H1 (cell line): ENCODE results near the gene THBS4. TPM values are rescaled to one million over a fixed set of nuclear protein-coding genes. Genes with fewer than 3 reads are reported as not detected.

ENCODE experiments used
- CTCF ChIA-PET: fragments of 300-600 bp; sonication (Branson Sonifier 250); formaldehyde crosslinking; loops from one replicate; lab custom pipeline; 2021; ENCODE audit not compliant: partially characterized antibody; lab: Charles Lee
- POLR2A ChIA-PET: fragments of 300-600 bp; sonication (Branson Sonifier 250); formaldehyde crosslinking; loops from one replicate; lab custom pipeline; 2021; ENCODE audit warnings: inconsistent platforms; ENCODE audit not compliant: partially characterized antibody; lab: Charles Lee
- DNase-seq, 2 experiments: peaks; one replicate each; pipeline versions ENCODE4 v3.0.0 to v3.0.0-alpha.2; 2010 to 2022; ENCODE audit warnings: low spot score in 2 of 2, low read depth in 1 of 2, mixed read lengths in 1 of 2
- FAIRE-seq: peaks from 2 replicates; lab custom pipeline; 2011; peaks lifted over from hg19 to GRCh38; lab: Jason Lieb, UNC
- H2AFZ ChIP-seq: 2 replicates; pipeline ENCODE4 v1.8.1; 2012; ENCODE audit warnings: low read length, inconsistent platforms
- H2AK5ac ChIP-seq: 2 replicates; pipeline ENCODE4 v1.6.1; 2013; ENCODE audit warnings: low read depth, low read length
- H2BK120ac ChIP-seq: replicated peaks from 2 replicates; pipeline ENCODE3; 2013; ENCODE audit warnings: low read depth, low read length, inconsistent platforms
- H2BK12ac ChIP-seq: 2 replicates; pipeline ENCODE4 v1.6.1; 2013; ENCODE audit warnings: low read depth, low read length
- H2BK15ac ChIP-seq: 2 replicates; pipeline ENCODE4 v1.6.1; 2013; ENCODE audit warnings: low read length
- H2BK20ac ChIP-seq: 2 replicates; pipeline ENCODE4 v1.6.1; 2013; ENCODE audit warnings: low read length
- H2BK5ac ChIP-seq: 2 replicates; pipeline ENCODE4 v1.6.1; 2013; ENCODE audit warnings: low read depth, low read length
- H3K14ac ChIP-seq: 2 replicates; pipeline ENCODE4 v1.6.1; 2013; ENCODE audit warnings: inconsistent platforms; ENCODE audit not compliant: insufficient read length
- H3K18ac ChIP-seq: 2 replicates; pipeline ENCODE4 v1.6.1; 2013; ENCODE audit warnings: low read length; ENCODE audit errors: extremely low read depth
- H3K23ac ChIP-seq: 2 replicates; pipeline ENCODE4 v1.6.1; 2013; ENCODE audit warnings: inconsistent platforms; ENCODE audit not compliant: insufficient read length
- H3K23me2 ChIP-seq: 2 replicates; pipeline ENCODE4 v1.6.1; 2013; ENCODE audit warnings: low read depth, low read length
- H3K27ac ChIP-seq: 2 replicates; pipeline ENCODE4 v1.6.1; 2011; ENCODE audit warnings: low read depth, low read length, inconsistent platforms
- H3K27me3 ChIP-seq, 4 experiments: replicated peaks in 1 of 4; 1 replicate in 1 of 4; 2 replicates in 3 of 4; pipeline versions ENCODE4 v1.6.1 to v1.8.1; 2011 to 2013; ENCODE audit warnings: low read length in 3 of 4, mild to moderate bottlenecking in 3 of 4, inconsistent platforms in 2 of 4, mixed read lengths in 2 of 4, moderate library complexity in 1 of 4; ENCODE audit not compliant: control insufficient read depth in 3 of 4, insufficient read depth in 3 of 4; ENCODE audit errors: extremely low read depth in 1 of 4
- H3K36me3 ChIP-seq, 4 experiments: 2 replicates each; pipeline versions ENCODE4 v1.6.1 to v1.8.1; 2011 to 2013; ENCODE audit warnings: mild to moderate bottlenecking in 4 of 4, low read length in 3 of 4, moderate library complexity in 2 of 4, control low read depth in 1 of 4, inconsistent platforms in 1 of 4; ENCODE audit not compliant: insufficient read depth in 4 of 4, control insufficient read depth in 2 of 4
- H3K4ac ChIP-seq: replicated peaks from 2 replicates; pipeline ENCODE3; 2013; ENCODE audit warnings: low read length, low read depth, mixed read lengths, inconsistent platforms; ENCODE audit not compliant: insufficient read length
- H3K4me1 ChIP-seq, 4 experiments: replicated peaks in 1 of 4; 1 replicate in 1 of 4; 2 replicates in 3 of 4; pipeline versions ENCODE4 v1.6.1 to v1.8.1; 2011 to 2013; ENCODE audit warnings: low read length in 3 of 4, inconsistent platforms in 2 of 4, mixed read lengths in 1 of 4; ENCODE audit not compliant: insufficient read depth in 4 of 4, control insufficient read depth in 3 of 4
- H3K4me2 ChIP-seq, 2 experiments: 2 replicates each; pipeline versions ENCODE4 v1.6.1 to v1.8.1; 2011 to 2013; ENCODE audit warnings: low read depth in 2 of 2, low read length in 2 of 2, control low read depth in 1 of 2, inconsistent platforms in 1 of 2, mild to moderate bottlenecking in 1 of 2; ENCODE audit not compliant: insufficient read depth in 1 of 2
- H3K4me3 ChIP-seq, 4 experiments: fragments of 200-600, 300-600 bp in 1 of 4; sonication (generic), shearing (Covaris generic), sonication (Bioruptor Twin) in 1 of 4; 2 replicates each; pipeline versions ENCODE4 v1.5.1 to v1.8.1; 2011 to 2016; ENCODE audit warnings: low read length in 4 of 4, low read depth in 3 of 4, control low read depth in 2 of 4, inconsistent platforms in 2 of 4, mild to moderate bottlenecking in 2 of 4, mixed read lengths in 1 of 4, moderate library complexity in 1 of 4; ENCODE audit not compliant: insufficient read depth in 2 of 4; ENCODE audit errors: extremely low read depth in 1 of 4
- H3K56ac ChIP-seq: replicated peaks from 2 replicates; pipeline ENCODE3; 2013; ENCODE audit warnings: low read depth, mild to moderate bottlenecking, mixed read lengths, low read length, inconsistent platforms; ENCODE audit not compliant: insufficient read length
- H3K79me1 ChIP-seq: 2 replicates; pipeline ENCODE4 v1.6.1; 2013; ENCODE audit warnings: low read depth, low read length, control low read depth
- H3K79me2 ChIP-seq, 2 experiments: 2 replicates each; pipeline versions ENCODE4 v1.6.1 to v1.8.1; 2012 to 2013; ENCODE audit warnings: low read length in 2 of 2, mild to moderate bottlenecking in 2 of 2, inconsistent platforms in 1 of 2; ENCODE audit not compliant: insufficient read depth in 2 of 2, control insufficient read depth in 1 of 2
- H3K9ac ChIP-seq, 4 experiments: replicated peaks in 1 of 4; 1 replicate in 1 of 4; 2 replicates in 3 of 4; pipeline versions ENCODE4 v1.6.1 to v1.8.1; 2011 to 2013; ENCODE audit warnings: low read depth in 3 of 4, low read length in 3 of 4, control low read depth in 2 of 4, mild to moderate bottlenecking in 2 of 4, moderate library complexity in 2 of 4, inconsistent platforms in 1 of 4; ENCODE audit errors: extremely low read depth in 1 of 4
- H3K9me3 ChIP-seq, 2 experiments: 2 replicates each; pipeline versions ENCODE4 v1.6.1 to v1.8.1; 2012 to 2013; ENCODE audit warnings: mild to moderate bottlenecking in 2 of 2, moderate library complexity in 2 of 2, control low read depth in 1 of 2, inconsistent platforms in 1 of 2, low read depth in 1 of 2, low read length in 1 of 2, mixed read lengths in 1 of 2; ENCODE audit not compliant: insufficient read depth in 2 of 2
- H4K20me1 ChIP-seq, 2 experiments: replicated peaks in 1 of 2; 2 replicates each; pipeline versions ENCODE3 to v1.8.1; 2011 to 2013; ENCODE audit warnings: inconsistent platforms in 2 of 2, low read length in 2 of 2, mild to moderate bottlenecking in 1 of 2; ENCODE audit not compliant: insufficient read depth in 2 of 2, control insufficient read depth in 1 of 2
- H4K5ac ChIP-seq: 2 replicates; pipeline ENCODE4 v1.6.1; 2013; ENCODE audit warnings: low read length, low read depth, mixed read lengths, inconsistent platforms; ENCODE audit not compliant: insufficient read length
- H4K8ac ChIP-seq: 2 replicates; pipeline ENCODE4 v1.8.0; 2013; ENCODE audit warnings: mild to moderate bottlenecking, moderate library complexity, low read length, inconsistent platforms; ENCODE audit not compliant: insufficient read depth; ENCODE audit errors: extremely low read depth
- H4K91ac ChIP-seq: replicated peaks from 2 replicates; pipeline ENCODE3; 2013; ENCODE audit warnings: low read length, mixed read lengths, inconsistent platforms; ENCODE audit not compliant: insufficient read length
- CBX8 ChIP-seq: fragments of 300-800, 300-1000 bp; sonication (generic); IDR thresholded peaks from 2 replicates; pipeline ENCODE4 v1.7.1; 2016; ENCODE audit warnings: low read depth, low read length, borderline replicate concordance
- CREB1 ChIP-seq: IDR thresholded peaks from 2 replicates; pipeline ENCODE4 v1.6.1; 2012; ENCODE audit warnings: inconsistent platforms
- GTF2F1 ChIP-seq: IDR thresholded peaks from 2 replicates; pipeline ENCODE4 v1.6.1; 2012; ENCODE audit warnings: low read depth, low read length, improper control_type of control experiment, borderline replicate concordance
- POLR2AphosphoS5 ChIP-seq: IDR thresholded peaks from 2 replicates; pipeline ENCODE4 v1.6.1; 2011; ENCODE audit warnings: low read depth, low read length
- SIRT6 ChIP-seq: IDR thresholded peaks from one replicate; pipeline ENCODE4 v1.7.1; 2012; ENCODE audit warnings: low read length, inconsistent platforms
- SIX5 ChIP-seq: IDR thresholded peaks from 2 replicates; pipeline ENCODE4 v1.6.1; 2011; ENCODE audit warnings: mild to moderate bottlenecking, low read depth, low read length
- SP1 ChIP-seq: IDR thresholded peaks from 2 replicates; pipeline ENCODE4 v1.6.1; 2011; ENCODE audit warnings: low read depth, low read length
- SP4 ChIP-seq: IDR thresholded peaks from 2 replicates; pipeline ENCODE4 v1.6.1; 2012; ENCODE audit warnings: low read length, inconsistent platforms
- SRF ChIP-seq: IDR thresholded peaks from 2 replicates; pipeline ENCODE4 v1.6.1; 2011; ENCODE audit warnings: mild to moderate bottlenecking, low read depth, low read length, moderate library complexity
- TAF1 ChIP-seq: IDR thresholded peaks from 2 replicates; pipeline ENCODE4 v1.6.1; 2011; ENCODE audit warnings: mild to moderate bottlenecking, low read depth, low read length
- TAF7 ChIP-seq: optimal IDR thresholded peaks from 2 replicates; pipeline ENCODE3; 2011; ENCODE audit warnings: low read depth, mild to moderate bottlenecking, inconsistent platforms, low read length, moderate library complexity, borderline replicate concordance
- TEAD4 ChIP-seq: IDR thresholded peaks from 2 replicates; pipeline ENCODE4 v1.6.1; 2012; ENCODE audit warnings: low read depth, low read length, inconsistent platforms, mixed read lengths
- WGBS, 2 experiments: shearing (Covaris generic) in 1 of 2; methylation state at CpG; one replicate each; pipeline versions ENCODE4 v1.1.6 to v1.1.7; 2013 to 2015; ENCODE audit warnings: low lambda C conversion rate in 2 of 2, mixed read lengths in 2 of 2, inconsistent platforms in 1 of 2, low coverage in 1 of 2, missing lambda C conversion rate in 1 of 2; ENCODE audit not compliant: insufficient replicate concordance in 2 of 2, insufficient coverage in 1 of 2, insufficient read length in 1 of 2; ENCODE audit errors: extremely low coverage in 1 of 2, missing lambda C conversion rate in 1 of 2; 5-methylcytosine and 5-hydroxymethylcytosine counted together
- polyA plus RNA-seq, 7 experiments: library from polyadenylated mRNA; depleted of rRNA in 3 of 7; stranded (reverse) in 5 of 7; unstranded in 2 of 7; fragments of >200 nt in 5 of 7; fragments of 200-250 nt in 2 of 7; gene quantifications; 1 replicate in 5 of 7; 2 replicates in 1 of 7; 4 replicates in 1 of 7; pipeline versions ENCODE4 v1.2.1 to v1.2.3, GENCODE V29; 2011 to 2013; ENCODE audit warnings: missing spikeins in 2 of 7, mixed read lengths in 2 of 7
- total RNA-seq: library from RNA; stranded (reverse); fragmentation: NEBNext Ultra II Directional; extraction: Animal tissue kit (Norgen Biotek cat#: 25700); gene quantifications from 2 replicates; pipeline ENCODE4 v1.2.1, GENCODE V29; 2021
- TF ChIP-seq, protein P1 (sequence below), 3 experiments: IDR thresholded peaks; 1 replicate in 2 of 3; 2 replicates in 1 of 3; pipeline versions ENCODE4 v1.5.1 to v1.6.1; 2011; ENCODE audit warnings: low read length in 3 of 3, mild to moderate bottlenecking in 3 of 3, inconsistent platforms in 2 of 3, low read depth in 1 of 3, moderate library complexity in 1 of 3; ENCODE audit not compliant: insufficient read depth in 1 of 3; ENCODE audit errors: control extremely low read depth in 1 of 3

THBS4 gene
- total and polyA plus RNA-seq, 2 of the 8 experiments (the other 6 are each of a cell fraction or from before 2014, with no cell fraction given) = 12.8 to 25.4 TPM

DNA sequence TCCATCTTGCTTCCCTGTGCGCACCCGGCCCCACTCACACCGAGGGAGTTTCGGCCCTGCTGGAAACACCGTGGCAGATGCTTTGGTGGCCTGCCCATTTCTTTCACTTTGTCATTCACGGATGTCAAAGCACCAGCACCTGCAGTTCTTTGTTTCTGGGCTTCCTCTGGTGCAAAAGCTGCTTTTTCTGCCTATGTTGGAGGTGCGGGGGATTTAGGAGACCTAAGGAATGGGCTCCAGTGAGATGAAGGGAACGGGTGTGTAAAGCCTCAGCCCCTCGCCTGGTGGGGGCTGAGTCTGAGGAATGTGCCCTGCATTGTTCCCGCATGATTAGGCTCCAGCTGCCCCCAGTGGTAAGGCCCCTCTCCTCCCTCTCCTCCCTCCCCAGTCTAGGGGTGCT, 62.3 kb downstream of the THBS4 start:
- FAIRE-seq (peak; percentile 45), DNase-seq (no peak)
- H3K23me2 ChIP-seq = no peaks in the 10 kb centered on the region
- peak overlapping the region in 1 of 2 experiments; percentile 0; a peak in 2 of 4 replicates for H3K4me2 ChIP-seq
- no peak overlapping the region for H3K9ac ChIP-seq
- no peak overlapping the region for H3K14ac ChIP-seq
- H3K79me1 ChIP-seq = no peaks in the 10 kb centered on the region
- H3K4ac ChIP-seq = no peak overlapping the region
- POLR2A ChIA-PET = interaction anchor here (0.9 to 4.0 kb wide), 9 partner anchors 9 to 188 kb away, joined by 3 to 28 read pairs (median 5); partner anchors contain the start of gene SERINC5
- H3K56ac ChIP-seq = no peak overlapping the region
- no peaks in the 10 kb centered on the region for H3K79me2 ChIP-seq
- H3K4me3 ChIP-seq = no peak overlapping the region
- peak overlapping the region; percentile 75 for H4K91ac ChIP-seq
- H3K23ac ChIP-seq = no peak overlapping the region
- CTCF ChIA-PET = interaction anchor here (0.8 to 2.3 kb wide), 12 partner anchors 12 to 211 kb away, joined by 3 to 13 read pairs (median 5); no protein-coding TSS in a partner anchor
- no peaks in the 10 kb centered on the region for H3K36me3 ChIP-seq
- WGBS, 2 experiments = 67% methylated on average over 10 of the region's 10 CpGs; no CpG with 5 or more reads in 1 of the 2 experiments
- H2AK5ac ChIP-seq = no peak overlapping the region
- no peak overlapping the region for H4K8ac ChIP-seq
- H3K27ac ChIP-seq = peak overlapping the region; percentile 12; the same call in 1 of the 2 replicates
- peak overlapping the region; percentile 99 for H2BK12ac ChIP-seq
- H2BK5ac ChIP-seq = peak overlapping the region; percentile 82; the same call in 1 of the 2 replicates
- peak overlapping the region; percentile 73 for H2BK20ac ChIP-seq
- no peak overlapping the region for H2BK15ac ChIP-seq
- H3K27me3 ChIP-seq = no peaks in the 10 kb centered on the region
- no peaks in the 10 kb centered on the region for H3K9me3 ChIP-seq
- H3K4me1 ChIP-seq = peaks cover 5 to 12% (median 8%) of the 10 kb centered on the region in 4 experiments
- H4K5ac ChIP-seq = peak overlapping the region; percentile 16
- peak overlapping the region; percentile 56 for H3K18ac ChIP-seq
- peak overlapping the region; percentile 2; the same call in 1 of the 2 replicates for H2AFZ ChIP-seq
- no peaks in the 10 kb centered on the region for H4K20me1 ChIP-seq
- peak overlapping the region; percentile 68 for H2BK120ac ChIP-seq
- TF ChIP-seq, protein P1, sequence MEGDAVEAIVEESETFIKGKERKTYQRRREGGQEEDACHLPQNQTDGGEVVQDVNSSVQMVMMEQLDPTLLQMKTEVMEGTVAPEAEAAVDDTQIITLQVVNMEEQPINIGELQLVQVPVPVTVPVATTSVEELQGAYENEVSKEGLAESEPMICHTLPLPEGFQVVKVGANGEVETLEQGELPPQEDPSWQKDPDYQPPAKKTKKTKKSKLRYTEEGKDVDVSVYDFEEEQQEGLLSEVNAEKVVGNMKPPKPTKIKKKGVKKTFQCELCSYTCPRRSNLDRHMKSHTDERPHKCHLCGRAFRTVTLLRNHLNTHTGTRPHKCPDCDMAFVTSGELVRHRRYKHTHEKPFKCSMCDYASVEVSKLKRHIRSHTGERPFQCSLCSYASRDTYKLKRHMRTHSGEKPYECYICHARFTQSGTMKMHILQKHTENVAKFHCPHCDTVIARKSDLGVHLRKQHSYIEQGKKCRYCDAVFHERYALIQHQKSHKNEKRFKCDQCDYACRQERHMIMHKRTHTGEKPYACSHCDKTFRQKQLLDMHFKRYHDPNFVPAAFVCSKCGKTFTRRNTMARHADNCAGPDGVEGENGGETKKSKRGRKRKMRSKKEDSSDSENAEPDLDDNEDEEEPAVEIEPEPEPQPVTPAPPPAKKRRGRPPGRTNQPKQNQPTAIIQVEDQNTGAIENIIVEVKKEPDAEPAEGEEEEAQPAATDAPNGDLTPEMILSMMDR (IDR thresholded peaks at IDR 0.05; ENCODE audit: control extremely low read depth in 1 of 3, insufficient read depth in 1 of 3, low read depth in 1 of 3, low read length in 3 of 3) = peak in 1 of 3 experiments; percentile 7; a peak in 1 of 4 replicates
- no peak for TF ChIP-seq SP4
- TF ChIP-seq CBX8 = no peak
- no peak for TF ChIP-seq POLR2AphosphoS5
- TF ChIP-seq TAF1 = peak; percentile 32; the same call in 1 of the 2 replicates
- no peak for TF ChIP-seq SRF
- TF ChIP-seq SIRT6 = no peak
- TF ChIP-seq GTF2F1 = no peak
- TF ChIP-seq SP1 = no peak
- TF ChIP-seq SIX5 = no peak
- peak; percentile 91 for TF ChIP-seq TEAD4
- TF ChIP-seq TAF7 = no peak
- TF ChIP-seq CREB1 = no peak
